Measurements from ENCODE around the gene ANXA6.

The ANXA6 gene

DNA sequence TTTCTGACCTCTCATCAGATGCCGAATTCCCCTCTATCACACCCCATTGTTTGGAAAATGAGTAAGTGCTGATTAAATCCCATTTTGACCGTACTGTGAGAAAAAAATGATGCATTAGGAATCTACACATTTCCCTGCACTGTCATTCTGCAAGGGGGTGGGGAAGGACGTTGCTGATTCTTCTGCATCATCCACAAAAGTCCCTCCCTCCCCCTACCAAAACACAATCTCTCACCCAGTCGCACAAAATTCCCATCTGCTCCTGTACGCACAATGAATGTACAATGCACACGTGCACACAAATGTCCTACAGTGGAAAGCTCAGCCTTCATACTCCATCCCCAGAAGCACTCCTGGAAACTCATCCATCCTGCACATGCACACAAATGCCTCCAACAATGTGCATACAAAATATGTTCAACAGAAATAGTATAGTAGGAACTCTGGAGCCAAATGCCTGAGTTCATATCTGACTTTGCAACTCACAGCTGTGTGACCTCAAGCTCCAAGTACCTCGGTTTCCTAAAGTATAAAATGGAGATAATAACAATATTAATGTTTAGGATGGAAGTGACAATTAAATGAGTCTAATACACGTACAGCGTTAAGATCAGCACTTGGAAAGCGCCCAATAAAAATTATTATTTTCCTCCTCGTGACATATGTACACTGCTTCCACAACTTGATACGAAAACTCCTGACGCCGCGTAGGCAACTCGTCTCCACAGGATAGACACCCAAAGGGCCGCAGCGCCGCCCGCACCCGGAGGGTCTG is 77.6 kb downstream of the ANXA6 start:
- peak in 1 of 2 experiments; percentile 23 for DNase-seq

DNA sequence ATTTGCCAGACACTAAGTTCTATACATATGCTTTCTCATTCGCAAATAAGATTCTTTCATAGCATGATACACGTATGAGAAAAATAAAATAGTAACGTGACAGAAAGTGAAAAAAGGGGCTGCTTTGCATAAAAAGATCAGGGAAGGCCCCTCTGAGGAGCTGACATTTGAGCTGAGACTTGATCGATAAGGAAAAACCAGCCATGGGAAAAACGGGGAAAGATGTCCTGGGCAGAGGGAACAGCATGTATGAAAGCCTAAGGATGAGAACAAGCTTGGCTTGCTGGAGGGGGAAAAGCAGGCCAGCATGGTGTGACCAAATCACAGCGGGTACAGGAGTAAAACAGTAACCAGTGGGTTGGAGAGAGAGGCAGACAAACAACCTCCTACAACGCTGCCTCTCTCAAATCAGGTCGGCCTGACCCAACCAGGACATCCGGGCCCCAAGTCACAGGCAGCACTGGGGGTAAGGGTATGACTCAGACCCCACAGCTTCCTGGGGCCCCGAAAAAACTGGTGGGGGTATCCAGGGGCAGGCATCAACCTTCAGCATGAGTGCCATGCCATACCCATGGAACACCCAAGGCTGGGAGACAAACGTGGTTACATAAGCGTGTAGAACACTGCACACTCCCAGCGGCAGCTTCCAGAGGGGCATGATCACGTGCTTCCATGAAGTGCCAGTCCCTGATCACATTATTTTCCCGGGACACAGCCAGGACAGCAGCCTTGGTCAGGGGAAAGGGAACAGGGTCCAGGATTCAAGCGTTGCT is 78.9 kb downstream of the ANXA6 start:
- no peak for DNase-seq

DNA sequence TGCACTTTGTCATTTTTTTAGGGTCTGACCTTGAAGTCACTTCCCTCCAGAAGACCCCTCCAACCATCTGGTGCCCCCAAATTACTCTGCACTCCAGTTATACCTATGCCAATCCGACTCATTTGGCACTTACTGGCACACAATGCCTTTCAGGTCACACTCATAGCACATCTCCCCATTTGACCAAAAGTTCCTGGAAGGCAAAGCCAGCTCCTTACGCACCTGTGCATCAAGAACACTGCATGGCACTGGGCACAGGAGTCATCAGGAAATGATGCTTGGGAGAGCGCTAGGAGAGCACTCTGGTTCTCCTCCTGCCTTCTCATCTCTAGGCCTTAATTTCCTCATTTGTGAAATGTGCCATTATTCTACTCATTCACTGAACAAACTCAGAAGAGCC is 79.6 kb downstream of the ANXA6 start:
- no peak for DNase-seq

DNA sequence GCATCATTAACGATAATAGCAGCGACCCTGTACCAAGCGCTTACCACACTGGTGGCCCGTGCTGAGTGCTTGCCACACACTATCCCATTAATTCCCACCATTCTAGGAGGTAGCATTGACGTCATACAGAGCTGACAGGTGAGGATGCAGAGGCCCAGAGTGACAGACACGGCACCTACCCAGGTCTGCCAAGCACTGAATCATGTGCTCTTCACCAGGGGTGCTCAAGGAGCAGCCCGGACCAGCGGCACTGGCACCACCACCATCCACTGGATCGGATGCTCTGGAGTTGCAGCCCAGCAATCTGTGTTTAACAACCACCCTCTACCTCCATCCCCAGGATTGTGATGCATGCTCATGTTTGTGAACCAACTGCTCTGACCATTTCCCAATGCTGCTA is 80.2 kb downstream of the ANXA6 start:
- DNase-seq = no peak

DNA sequence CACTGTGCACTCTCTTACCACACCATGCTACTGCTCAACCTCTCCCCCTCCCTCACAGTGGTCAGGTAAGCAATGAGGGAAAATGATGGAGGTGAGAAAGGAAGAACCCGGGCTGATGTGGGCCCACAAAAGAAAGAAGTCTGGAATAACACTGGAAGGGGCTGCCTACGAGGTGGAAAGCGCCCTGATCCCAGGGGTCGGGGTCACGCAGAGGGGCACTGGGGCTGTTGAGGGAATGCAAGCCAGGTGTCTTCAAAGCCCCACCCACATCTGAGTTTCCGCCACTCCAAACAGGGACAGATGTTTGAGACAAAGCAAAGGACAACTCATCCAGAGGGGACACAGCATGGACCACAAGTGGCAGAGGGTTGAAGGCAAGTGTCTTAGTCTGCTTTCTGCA is 81.0 kb downstream of the ANXA6 start:
- DNase-seq = no peak

DNA sequence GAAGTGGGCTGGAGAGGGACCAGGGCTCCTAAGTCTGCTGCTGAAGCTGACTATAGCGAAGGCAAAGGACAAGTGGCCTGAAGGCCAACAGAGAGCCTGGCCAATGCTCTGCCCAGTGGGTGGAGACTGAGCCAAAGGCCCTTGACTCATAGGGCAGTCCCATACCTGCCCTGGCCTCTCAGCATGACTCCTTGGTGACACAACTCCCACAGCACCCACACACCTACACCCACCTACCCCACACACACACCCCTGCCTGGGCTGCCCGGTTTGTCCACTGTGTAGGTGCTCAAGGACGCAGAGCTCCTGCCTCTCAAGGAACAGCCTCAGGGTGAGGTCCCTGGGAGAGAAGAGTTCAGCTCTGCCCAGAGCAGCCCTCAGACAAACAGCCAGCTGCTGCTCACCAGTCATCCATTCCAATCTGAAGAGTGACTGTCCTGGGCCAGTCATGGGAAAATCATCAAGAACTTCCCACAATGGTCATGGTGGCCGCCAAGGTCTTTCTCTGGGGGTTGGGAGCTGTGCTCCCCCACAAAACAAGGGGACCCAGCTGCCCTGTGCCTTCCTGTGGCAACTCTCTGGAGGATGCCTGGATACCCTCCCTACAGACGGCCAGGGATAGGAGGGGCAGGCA is 81.8 kb downstream of the ANXA6 start:
- no peak for DNase-seq

DNA sequence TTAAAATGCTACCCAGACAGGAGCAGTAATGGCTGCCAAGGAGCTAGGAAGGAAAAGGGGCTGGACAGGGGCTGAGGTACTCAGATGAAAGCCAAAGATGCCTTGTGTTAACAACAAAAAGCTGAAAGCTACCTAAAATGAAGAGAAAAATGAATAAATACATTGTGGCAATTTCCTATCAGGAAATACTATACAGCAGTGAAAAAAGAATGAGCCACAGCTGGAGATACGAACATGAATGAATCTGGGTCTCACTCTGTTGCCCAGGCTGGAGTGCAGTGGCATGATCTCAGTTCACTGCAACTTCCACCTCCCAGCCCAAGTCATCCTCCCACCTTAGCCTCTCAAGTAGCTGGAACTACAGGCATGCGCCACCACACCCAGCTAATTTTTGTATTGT is 83.0 kb downstream of the ANXA6 start:
- no peak for DNase-seq

DNA sequence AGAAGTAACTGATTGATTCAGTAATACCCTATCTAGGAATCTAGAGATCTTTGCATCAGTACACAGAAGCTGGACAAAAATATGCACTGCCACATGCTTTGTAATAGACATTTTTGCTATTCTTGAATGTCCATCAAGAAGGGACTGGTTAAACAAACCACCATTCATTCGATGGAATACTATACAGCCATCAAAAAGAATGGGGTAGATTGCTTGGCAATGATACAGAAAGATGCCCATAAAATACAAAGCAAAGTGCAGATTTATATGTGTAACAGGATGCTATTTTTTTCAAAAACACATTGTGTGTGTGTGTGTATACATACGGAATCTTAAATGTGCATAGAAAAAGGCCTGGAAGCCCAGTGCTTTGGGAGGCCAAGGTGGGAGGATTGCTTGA is 84.3 kb downstream of the ANXA6 start:
- DNase-seq = no peak

DNA sequence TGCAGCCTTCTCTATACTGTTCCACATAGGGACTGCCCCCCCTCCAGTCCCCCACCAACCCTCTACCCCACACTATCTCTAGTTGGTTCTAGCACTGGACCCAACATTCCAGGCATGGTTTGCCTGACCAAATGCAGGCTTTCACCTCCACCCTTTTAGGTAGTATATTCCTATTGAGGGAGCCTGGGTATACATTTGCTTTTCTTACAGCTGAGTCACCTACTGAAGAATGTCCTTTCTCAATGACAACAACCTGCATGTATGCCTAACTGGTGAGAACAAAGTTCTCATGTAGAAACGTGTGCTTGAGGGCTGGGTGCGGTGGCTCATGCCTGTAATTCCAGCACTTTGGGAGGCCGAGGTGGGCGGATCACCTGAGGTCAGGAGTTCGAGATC is 85.0 kb downstream of the ANXA6 start:
- DNase-seq = no peak

DNA sequence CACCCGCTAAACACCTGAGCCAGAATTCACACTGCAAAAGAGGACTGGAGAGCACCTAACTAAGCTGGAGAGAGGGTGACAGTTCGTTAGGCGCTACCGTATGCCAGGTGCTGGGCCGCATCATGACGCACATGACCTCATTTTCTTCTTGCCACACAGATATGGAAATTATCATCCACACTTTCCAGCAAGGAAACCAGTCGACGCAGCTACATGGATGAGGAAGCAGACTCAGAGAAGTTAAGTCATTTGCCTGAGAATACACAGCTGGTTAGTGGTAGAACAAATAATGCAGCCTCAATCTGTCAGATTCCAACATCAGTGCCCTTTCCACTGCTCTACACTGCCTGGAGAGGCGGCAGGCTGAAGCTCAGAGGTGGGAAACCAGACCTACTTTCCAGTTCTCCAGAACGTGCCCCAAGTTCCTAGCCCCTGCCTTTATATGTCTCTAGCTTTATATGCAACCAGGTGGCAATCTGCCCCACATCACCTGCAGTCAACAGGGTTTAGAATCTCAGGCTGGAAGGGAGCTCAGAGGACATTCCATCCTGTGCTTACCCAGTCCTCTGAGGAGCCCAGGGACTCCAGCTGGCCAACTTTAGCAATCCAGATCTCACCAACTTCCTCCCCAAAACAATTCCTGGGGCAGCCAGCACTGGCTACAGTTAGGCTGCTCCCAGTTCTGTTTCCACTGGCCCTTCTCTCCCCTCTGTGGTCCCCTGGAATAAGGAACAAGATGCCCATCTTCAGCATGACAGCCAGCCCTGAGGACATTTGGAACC is 85.5 kb downstream of the ANXA6 start:
- no peak for DNase-seq

DNA sequence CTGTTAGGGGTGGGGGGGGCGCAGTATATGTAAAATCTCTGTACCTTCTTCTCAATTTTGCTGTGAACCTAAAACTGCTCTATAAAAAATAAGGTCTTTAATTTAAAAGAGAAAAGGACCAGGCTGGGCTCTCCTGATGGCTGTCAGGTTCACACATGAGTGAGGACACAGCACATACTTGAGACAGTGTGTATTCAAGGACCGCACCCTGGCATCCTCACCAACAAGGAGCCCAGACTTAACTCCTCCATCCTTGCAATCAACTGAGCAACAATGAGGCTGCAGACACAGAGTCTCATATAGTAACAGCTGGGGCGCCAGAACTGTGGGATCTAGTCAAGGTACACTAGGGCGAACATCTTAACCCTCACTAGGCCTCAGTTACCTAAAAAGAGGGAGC is 86.6 kb downstream of the ANXA6 start:
- no peak for DNase-seq

DNA sequence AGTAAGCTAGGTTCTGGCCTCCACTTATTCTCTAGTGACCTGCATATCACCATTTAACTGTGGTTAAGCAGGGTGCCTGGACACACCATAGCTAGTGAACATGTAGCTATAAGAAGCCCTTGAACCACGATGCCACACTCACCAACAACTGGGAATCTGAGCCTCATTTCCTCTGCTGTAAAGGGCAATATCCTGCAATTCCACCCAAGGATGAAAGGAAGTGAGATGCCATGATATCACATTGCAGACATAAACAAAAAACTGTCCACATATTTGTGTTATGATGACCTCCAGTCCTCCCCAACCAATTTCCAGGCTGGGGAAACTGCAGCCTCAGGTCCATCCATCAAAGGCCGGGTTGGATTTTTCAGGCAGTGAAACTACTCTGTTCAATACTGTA is 87.1 kb downstream of the ANXA6 start:
- DNase-seq = no peak

DNA sequence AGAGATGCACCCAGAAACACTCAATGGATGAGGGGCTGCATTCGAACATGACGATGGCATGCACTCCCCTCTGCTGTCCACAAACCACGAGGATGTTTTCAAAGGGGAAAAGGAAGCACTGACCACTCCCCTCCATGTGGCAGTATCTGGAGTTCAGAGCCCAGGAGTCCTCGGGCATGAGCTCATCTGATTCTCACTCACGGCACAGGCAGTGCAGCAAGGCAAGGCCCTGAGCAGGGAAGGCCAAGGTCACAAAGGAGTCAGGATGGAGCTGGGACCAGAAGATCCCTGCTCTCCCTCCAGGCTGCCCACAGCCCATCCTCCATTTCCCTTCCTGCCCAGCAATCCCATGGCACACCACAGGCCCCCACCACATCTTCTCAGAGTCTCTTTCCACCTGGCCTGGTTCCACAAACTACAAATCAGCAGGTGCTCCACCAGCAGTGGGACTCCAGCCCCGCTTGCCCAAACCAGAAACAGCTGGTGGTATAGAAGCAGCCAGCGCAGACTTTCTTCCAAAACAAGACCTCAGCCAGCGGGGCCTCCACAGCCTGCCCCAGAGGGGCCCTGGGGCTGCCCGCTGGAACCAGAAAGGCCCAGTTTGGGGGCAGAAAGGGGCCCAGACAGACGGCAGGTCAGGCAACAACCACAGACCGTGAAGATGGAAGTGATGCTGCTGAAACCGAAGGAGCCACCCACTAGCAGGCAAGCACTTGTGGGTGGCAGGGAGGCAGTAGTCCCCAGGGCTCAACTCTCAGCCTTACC is 89.0 kb downstream of the ANXA6 start:
- DNase-seq = no peak

DNA sequence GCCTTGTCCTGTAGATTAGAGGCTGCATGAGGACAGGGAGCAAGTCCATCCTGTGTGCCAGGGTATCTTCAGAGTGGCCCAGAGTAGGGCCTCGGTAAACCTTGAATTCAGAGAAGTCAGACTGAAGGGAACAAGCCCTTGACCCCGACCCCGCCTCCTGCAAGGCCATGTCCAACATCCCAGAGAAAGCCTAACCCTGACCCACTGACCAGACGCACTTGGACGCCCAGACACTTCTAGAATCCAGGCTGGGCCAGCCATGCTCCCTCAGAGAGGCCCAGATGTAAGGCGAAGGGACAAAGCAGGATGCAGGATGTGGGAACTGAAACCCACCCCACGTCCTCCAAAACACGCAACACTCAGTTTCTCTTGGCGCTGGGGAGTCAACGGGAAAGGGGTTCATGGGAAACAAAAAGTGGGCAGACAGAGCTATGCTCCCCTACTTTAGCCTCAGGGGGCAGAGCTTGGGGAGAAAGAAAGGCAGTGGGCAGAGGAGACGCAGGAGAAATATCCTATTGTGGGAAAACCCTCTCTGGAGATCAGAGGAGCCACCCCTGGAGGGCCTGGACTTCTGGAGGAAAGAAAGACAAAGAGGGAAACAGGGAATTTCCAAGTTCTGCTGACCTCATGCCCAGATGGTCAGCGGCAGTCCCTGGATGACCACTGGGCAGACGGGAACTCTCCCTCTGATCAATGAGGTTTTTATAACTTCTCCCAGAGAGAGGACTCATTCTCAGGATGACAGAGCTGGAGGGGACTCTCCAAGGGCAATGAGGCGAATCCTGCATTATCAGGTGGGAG is 89.7 kb downstream of the ANXA6 start:
- DNase-seq = no peak

DNA sequence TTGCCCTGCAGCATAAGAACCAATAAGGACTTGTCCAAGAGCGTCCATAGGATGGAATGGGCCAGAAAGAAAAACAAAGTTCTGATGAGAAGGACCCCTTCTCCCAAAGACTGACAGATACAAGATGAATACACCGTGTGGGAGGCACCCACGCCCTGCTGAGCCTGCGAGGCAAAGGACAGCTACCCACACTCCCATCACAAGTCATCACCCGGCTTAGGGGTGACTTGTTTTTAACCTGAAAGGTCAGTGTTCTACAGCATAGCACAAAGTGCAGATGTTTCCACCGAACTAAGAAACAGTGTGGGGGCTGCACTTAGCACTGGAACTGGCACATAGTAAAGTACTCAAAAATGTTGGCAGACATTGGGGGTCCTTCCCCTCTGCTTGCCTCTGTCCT is 90.7 kb downstream of the ANXA6 start:
- DNase-seq = no peak

DNA sequence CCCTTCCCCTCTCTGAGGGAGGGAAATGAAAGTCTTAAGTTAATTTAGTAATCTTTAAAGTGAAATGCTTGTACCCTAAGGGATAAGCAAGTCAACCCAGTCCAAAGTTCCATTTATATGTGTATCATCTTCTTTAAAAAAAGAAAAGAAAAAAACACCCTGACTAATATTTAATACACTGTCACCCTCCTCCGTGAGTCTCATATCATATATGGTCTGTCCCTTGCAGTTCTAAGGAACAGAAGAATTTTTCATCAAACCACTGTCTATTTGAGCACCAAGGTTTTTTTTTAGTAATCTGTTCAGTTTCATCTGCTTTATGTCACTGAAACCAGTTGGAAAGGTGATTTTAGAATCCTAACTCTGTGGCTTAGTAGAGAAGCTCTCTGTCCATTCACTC is 92.0 kb downstream of the ANXA6 start:
- DNase-seq = no peak

DNA sequence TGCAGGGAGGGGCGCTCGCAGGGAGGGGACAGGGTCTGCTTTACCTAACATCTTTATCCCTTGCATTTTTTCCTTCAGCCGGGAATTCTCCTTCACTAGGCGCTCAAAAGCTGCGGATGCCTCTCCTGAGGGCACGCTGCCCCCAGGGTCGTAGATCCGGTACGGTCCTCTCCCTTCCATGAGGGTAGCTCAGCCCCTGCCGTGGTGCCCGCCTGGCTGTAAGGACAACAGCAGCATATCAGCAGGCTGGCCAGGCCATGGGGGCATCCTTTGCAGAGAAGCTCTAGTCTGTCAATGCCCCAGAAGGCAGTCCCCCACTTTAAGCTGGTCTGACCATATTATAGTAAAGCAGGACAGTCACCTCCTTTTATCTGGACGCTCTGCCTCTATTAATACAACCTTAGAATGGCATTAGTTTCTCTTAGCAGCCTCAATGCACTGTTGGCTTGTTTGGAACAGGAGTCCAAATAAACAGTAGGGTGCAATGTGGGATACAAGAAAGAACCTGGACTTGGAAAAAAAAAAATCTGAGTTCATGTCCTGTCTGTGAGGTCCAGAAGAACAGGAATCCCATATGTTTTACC is 92.6 kb downstream of the ANXA6 start:
- no peak for DNase-seq

DNA sequence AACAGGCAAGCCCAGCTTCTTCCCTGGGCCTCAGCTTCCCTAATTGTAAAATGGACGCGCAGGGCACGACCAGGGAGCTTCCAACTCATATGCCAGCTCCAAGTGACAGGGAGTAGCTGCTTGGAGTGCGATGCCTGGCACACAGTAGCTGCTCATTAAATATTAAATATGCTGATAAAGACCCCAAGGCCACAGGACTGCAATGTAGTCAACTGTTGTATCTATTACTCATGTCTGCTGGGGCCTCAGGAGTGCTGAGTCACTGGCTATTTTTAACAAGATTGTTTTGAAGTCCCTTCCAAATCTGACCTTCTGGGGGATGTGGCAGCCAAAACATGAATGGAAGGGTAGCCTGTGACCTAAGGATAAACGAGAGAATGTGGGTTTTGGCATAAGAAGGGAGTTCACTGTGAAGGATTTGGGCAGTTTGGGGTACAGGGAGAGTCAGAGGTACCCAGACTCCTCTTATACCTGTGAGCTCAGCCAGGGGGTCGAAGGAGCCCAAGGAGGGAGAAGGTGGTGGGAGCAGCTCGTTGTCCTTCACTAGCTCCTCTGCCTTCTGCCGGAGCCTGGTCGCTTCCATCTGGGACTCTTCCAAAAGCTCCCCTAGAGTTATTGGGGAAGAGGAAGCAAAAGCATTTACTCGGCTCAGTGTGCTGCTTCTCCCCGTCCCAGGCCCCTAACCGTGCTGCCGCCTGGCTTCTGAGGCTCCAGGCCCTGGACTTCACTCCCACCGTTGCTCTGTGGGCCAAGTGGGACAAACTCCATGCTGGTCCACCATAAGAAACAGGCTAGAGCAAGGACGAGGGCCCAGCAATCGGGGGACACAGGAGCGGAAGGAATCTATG is 94.2 kb downstream of the ANXA6 start:
- no peak for DNase-seq

DNA sequence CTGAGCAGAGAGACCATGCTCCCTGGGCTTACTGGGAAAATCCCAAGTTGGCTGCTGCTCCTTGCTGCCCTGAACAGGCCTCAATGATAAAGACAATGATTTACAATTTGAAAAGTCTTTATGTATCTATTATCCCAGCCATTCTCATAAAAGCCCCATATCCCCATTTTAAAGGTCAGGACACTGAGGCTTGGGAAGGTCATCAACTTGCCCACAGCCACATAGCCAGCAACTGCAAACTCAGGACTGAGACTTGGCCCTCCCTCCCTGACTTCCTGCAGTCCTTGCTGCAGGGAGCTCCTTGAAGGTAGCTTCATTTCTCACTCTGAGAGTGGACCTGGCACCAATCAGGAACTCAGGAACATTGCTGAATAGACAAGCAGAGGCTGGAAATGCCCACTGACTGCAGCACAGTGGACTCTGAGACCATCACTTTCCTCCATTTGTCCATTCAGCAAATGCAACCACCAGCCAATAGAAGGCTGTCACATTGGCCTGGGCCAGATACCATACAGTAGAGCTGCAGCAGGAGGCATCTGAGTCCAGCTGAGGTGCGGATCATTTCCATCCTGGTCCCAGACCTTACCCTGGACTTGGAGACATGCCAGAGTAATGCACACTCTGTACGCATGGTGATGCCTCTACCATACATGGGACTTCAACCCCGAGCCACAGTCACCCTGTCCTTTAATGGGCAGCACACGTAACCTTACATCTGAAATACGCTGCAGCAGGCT is 95.0 kb downstream of the ANXA6 start:
- DNase-seq = no peak

DNA sequence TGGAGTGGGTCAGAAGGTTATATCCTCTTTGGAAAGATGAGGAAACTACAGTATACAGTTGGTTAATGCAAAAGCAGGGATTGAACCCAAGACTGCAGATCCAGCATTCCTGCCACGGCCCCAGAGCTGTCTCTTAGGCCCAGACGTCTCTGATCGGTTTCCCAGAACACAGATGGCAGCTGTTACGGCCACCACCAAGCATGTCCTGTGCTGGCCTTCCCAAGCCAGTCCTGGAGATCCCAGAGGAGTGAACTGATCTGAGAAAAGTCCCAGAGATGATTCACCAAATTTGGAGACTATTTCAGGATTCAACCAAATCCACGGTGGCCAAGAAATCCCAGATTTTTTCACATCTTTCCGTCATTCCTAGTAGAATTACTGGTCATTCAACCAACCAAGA is 96.8 kb downstream of the ANXA6 start:
- no peak for DNase-seq

Measured in cerebellar nuclear complex (tissue), 1 donor.